ENCODE measurements around the gene CELF4.

CELF4 gene

GRCh38 chr18:37346048-37346447 is 219.6 kb downstream of the CELF4 start:
- DNase-seq (ENCODE audit: low spot score), result no peak

GRCh38 chr18:37343542-37343851 is 222.1 kb downstream of the CELF4 start:
- DNase-seq (ENCODE audit: low spot score), result no peak

GRCh38 chr18:37341473-37342086 is 224.0 kb downstream of the CELF4 start:
- no peak for DNase-seq (ENCODE audit: low spot score)

GRCh38 chr18:37341016-37341415 is 224.6 kb downstream of the CELF4 start:
- DNase-seq (ENCODE audit: low spot score), result no peak

- DNase-seq (ENCODE audit: low spot score), result no peak
Observed at GRCh38 chr18:37339701-37340215, 225.8 kb downstream of the CELF4 start.

- DNase-seq (ENCODE audit: low spot score), result no peak
Observed at GRCh38 chr18:37336568-37337285, 228.9 kb downstream of the CELF4 start.

- DNase-seq (ENCODE audit: low spot score), result no peak
Observed at GRCh38 chr18:37335409-37335736, 230.2 kb downstream of the CELF4 start.

GRCh38 chr18:37334631-37335408 is 230.8 kb downstream of the CELF4 start:
- peak; percentile 53 for DNase-seq (ENCODE audit: low spot score)

GRCh38 chr18:37332628-37333420 is 232.8 kb downstream of the CELF4 start:
- DNase-seq (ENCODE audit: low spot score), result peak; percentile 28

- DNase-seq (ENCODE audit: low spot score), result no peak
Observed at GRCh38 chr18:37332219-37332618, 233.4 kb downstream of the CELF4 start.

- DNase-seq (ENCODE audit: low spot score), result no peak
Observed at GRCh38 chr18:37330173-37330572, 235.4 kb downstream of the CELF4 start.

GRCh38 chr18:37328946-37329719 is 236.5 kb downstream of the CELF4 start:
- no peak for DNase-seq (ENCODE audit: low spot score)

GRCh38 chr18:37327063-37327577 is 238.5 kb downstream of the CELF4 start:
- no peak for DNase-seq (ENCODE audit: low spot score)

- peak; percentile 51 for DNase-seq (ENCODE audit: low spot score)
Observed at GRCh38 chr18:37322492-37323035, 243.0 kb downstream of the CELF4 start.

GRCh38 chr18:37321582-37322491 is 243.8 kb downstream of the CELF4 start:
- DNase-seq (ENCODE audit: low spot score), result no peak

GRCh38 chr18:37320317-37320716 is 245.3 kb downstream of the CELF4 start:
- no peak for DNase-seq (ENCODE audit: low spot score)

GRCh38 chr18:37318360-37319355 is 246.9 kb downstream of the CELF4 start:
- DNase-seq (ENCODE audit: low spot score), result no peak

GRCh38 chr18:37317486-37317885 is 248.1 kb downstream of the CELF4 start:
- no peak for DNase-seq (ENCODE audit: low spot score)

- DNase-seq (ENCODE audit: low spot score), result no peak
Observed at GRCh38 chr18:37316468-37316867, 249.1 kb downstream of the CELF4 start.
